Adrenal gland (tissue), 5 donors: ENCODE results near the gene ATXN7L1.

Source experiments
- POLR2A ChIP-seq, 2 donors: fragments of 450-650 bp; IDR thresholded peaks; one replicate each; pipeline ENCODE4 v1.6.1; 2017; ENCODE audit warnings: antibody characterized with exemption in 2 of 2, mild to moderate bottlenecking in 2 of 2, moderate library complexity in 1 of 2
- TF ChIP-seq, protein P1 (sequence below), 6 experiments: fragments of 450-650 bp in 4 of 6; fragments of 200-600 bp in 2 of 6; sonication (generic) in 1 of 6; IDR thresholded peaks; 1 replicate in 5 of 6; 2 replicates in 1 of 6; pipeline versions ENCODE4 v1.5.1 to v1.8.0; 2016 to 2021; ENCODE audit warnings: antibody characterized with exemption in 6 of 6, mild to moderate bottlenecking in 2 of 6, moderate library complexity in 1 of 6
- donor health status: DM: no; HTN: no; CAD: no.

DNA sequence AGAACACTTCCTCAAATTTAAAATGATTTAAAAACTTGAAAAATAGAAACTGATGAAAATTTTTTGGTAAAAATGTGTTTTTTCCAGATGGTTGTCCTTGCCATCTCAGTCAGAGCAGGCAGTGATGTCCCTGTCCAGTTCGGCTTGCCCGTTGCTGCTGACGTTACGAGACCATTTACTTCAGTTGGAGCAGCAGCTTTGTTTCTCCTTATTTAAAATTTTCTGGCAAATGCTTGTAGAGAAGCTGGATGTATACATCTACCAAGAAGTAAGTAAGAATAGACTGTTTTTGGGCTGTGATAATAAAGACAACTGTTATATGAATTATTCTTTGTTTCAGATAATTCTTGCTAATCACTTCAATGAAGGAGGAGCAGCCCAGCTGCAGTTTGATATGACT is 311.2 kb downstream of the ATXN7L1 start:
- TF ChIP-seq, protein P1, sequence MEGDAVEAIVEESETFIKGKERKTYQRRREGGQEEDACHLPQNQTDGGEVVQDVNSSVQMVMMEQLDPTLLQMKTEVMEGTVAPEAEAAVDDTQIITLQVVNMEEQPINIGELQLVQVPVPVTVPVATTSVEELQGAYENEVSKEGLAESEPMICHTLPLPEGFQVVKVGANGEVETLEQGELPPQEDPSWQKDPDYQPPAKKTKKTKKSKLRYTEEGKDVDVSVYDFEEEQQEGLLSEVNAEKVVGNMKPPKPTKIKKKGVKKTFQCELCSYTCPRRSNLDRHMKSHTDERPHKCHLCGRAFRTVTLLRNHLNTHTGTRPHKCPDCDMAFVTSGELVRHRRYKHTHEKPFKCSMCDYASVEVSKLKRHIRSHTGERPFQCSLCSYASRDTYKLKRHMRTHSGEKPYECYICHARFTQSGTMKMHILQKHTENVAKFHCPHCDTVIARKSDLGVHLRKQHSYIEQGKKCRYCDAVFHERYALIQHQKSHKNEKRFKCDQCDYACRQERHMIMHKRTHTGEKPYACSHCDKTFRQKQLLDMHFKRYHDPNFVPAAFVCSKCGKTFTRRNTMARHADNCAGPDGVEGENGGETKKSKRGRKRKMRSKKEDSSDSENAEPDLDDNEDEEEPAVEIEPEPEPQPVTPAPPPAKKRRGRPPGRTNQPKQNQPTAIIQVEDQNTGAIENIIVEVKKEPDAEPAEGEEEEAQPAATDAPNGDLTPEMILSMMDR (IDR thresholded peaks at IDR 0.05), result no peak
- TF ChIP-seq POLR2A (IDR thresholded peaks at IDR 0.05), result no peak
